Esophagus muscularis mucosa (tissue), 4 donors: Measurements from ENCODE around the gene IFT122.

Experiments used
- EP300 ChIP-seq: sonication (generic); formaldehyde crosslinking; IDR thresholded peaks from one replicate; pipeline ENCODE4 v1.6.1; 2017; ENCODE audit warnings: antibody characterized with exemption
- POLR2A ChIP-seq: fragments of 450-650 bp; IDR thresholded peaks from one replicate; pipeline ENCODE4 v1.6.1; 2017; ENCODE audit warnings: antibody characterized with exemption, moderate library complexity, mild to moderate bottlenecking, low read depth
- POLR2AphosphoS5 ChIP-seq, 2 donors: sonication (generic); formaldehyde crosslinking; IDR thresholded peaks; one replicate each; pipeline ENCODE4 v1.6.1; 2017; ENCODE audit warnings: antibody characterized with exemption in 2 of 2
- TF ChIP-seq, protein P1 (sequence below), 3 experiments: fragments of 200-600 bp in 2 of 3; fragments of 450-650 bp in 1 of 3; sonication (generic) in 2 of 3; IDR thresholded peaks; one replicate each; pipeline ENCODE4 v1.5.1; 2017 to 2019; ENCODE audit warnings: antibody characterized with exemption in 3 of 3, mild to moderate bottlenecking in 2 of 3, moderate library complexity in 1 of 3

DNA sequence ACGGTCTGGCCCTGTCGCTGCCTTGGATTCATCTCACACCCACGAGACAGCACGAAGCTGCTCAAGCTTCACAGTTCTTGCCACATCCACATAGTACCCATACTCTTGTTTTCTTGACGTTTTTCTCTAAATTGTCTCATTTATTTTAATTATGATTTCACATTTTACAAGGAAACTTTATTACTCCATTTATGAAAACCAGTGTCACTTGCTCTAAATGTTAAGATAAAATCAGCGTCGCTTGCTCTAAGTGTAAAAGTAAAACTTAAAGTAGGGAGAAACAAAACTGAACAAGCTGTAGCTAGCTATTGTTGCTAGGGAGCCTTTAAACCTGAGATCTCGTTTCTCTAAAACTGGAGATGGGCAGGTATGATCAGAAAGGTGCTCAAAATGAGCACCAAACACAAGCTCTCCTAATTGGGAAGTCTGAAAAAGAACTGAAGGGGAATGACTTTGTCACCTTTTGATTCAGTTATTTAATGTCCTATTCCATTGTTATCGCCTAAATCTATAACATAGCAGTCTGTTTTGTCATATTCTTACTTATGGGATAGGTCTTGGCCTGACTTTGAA lies 680 bp downstream of the IFT122 start:
- TF ChIP-seq, protein P1, sequence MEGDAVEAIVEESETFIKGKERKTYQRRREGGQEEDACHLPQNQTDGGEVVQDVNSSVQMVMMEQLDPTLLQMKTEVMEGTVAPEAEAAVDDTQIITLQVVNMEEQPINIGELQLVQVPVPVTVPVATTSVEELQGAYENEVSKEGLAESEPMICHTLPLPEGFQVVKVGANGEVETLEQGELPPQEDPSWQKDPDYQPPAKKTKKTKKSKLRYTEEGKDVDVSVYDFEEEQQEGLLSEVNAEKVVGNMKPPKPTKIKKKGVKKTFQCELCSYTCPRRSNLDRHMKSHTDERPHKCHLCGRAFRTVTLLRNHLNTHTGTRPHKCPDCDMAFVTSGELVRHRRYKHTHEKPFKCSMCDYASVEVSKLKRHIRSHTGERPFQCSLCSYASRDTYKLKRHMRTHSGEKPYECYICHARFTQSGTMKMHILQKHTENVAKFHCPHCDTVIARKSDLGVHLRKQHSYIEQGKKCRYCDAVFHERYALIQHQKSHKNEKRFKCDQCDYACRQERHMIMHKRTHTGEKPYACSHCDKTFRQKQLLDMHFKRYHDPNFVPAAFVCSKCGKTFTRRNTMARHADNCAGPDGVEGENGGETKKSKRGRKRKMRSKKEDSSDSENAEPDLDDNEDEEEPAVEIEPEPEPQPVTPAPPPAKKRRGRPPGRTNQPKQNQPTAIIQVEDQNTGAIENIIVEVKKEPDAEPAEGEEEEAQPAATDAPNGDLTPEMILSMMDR (IDR thresholded peaks at IDR 0.05) = no peak
- TF ChIP-seq POLR2A (no peak), POLR2AphosphoS5 (IDR thresholded peaks at IDR 0.05) (no peak), EP300 (no peak)
